ENCODE data around the gene TSPAN18.

The TSPAN18 gene

GRCh38 chr11:44785856-44786607 is 59.3 kb downstream of the TSPAN18 start:
- no peak overlapping the region for H3K4me3 ChIP-seq (ENCODE audit: low read depth, low read length)
- TF ChIP-seq CTCF (IDR thresholded peaks at IDR 0.05; ENCODE audit: control insufficient read depth, extremely low read depth, insufficient read depth): no peak
- no peak for DNase-seq (ENCODE audit: low read depth)

- no peak for DNase-seq (ENCODE audit: low read depth)
- no peak for TF ChIP-seq CTCF (IDR thresholded peaks at IDR 0.05; ENCODE audit: control insufficient read depth, extremely low read depth, insufficient read depth)
- H3K4me3 ChIP-seq (ENCODE audit: low read depth, low read length): no peak overlapping the region
Measured at GRCh38 chr11:44787070-44787469, 60.3 kb downstream of the TSPAN18 start.

- DNase-seq (ENCODE audit: low read depth): no peak
- TF ChIP-seq CTCF (IDR thresholded peaks at IDR 0.05; ENCODE audit: control insufficient read depth, extremely low read depth, insufficient read depth): no peak
- no peak overlapping the region for H3K4me3 ChIP-seq (ENCODE audit: low read depth, low read length)
Measured at GRCh38 chr11:44787981-44788380, 61.2 kb downstream of the TSPAN18 start.

GRCh38 chr11:44788536-44789261 is 61.9 kb downstream of the TSPAN18 start:
- TF ChIP-seq CTCF (IDR thresholded peaks at IDR 0.05; ENCODE audit: control insufficient read depth, extremely low read depth, insufficient read depth): no peak
- no peak overlapping the region for H3K4me3 ChIP-seq (ENCODE audit: low read depth, low read length)
- DNase-seq (ENCODE audit: low read depth): no peak

- no peak for DNase-seq (ENCODE audit: low read depth)
- TF ChIP-seq CTCF (IDR thresholded peaks at IDR 0.05; ENCODE audit: control insufficient read depth, extremely low read depth, insufficient read depth): no peak
Measured at GRCh38 chr11:44789496-44789895, 62.7 kb downstream of the TSPAN18 start.

GRCh38 chr11:44790211-44790610 is 63.4 kb downstream of the TSPAN18 start:
- no peak for TF ChIP-seq CTCF (IDR thresholded peaks at IDR 0.05; ENCODE audit: control insufficient read depth, extremely low read depth, insufficient read depth)
- no peak for DNase-seq (ENCODE audit: low read depth)
- no peak overlapping the region for H3K4me3 ChIP-seq (ENCODE audit: low read depth, low read length)

More at GRCh38 chr11:44789496-44789895, 62.7 kb downstream of the TSPAN18 start:
- no peak overlapping the region for H3K4me3 ChIP-seq (ENCODE audit: low read depth, low read length)
